HG02973 (cell line): ENCODE measurements around the gene ARF5.
"Not testable (repeated sequence)": the region's sequence is repeated elsewhere in the genome, so short reads cannot be mapped to it uniquely, and the experiment has no call there.

Experiments
- ATAC-seq: cut with Tn5 transposase; IDR thresholded peaks from one replicate; pipeline ENCODE4 v1.9.1; 2021; ENCODE audit warnings: moderate library complexity; ENCODE audit not compliant: unreplicated experiment

ARF5 gene

DNA sequence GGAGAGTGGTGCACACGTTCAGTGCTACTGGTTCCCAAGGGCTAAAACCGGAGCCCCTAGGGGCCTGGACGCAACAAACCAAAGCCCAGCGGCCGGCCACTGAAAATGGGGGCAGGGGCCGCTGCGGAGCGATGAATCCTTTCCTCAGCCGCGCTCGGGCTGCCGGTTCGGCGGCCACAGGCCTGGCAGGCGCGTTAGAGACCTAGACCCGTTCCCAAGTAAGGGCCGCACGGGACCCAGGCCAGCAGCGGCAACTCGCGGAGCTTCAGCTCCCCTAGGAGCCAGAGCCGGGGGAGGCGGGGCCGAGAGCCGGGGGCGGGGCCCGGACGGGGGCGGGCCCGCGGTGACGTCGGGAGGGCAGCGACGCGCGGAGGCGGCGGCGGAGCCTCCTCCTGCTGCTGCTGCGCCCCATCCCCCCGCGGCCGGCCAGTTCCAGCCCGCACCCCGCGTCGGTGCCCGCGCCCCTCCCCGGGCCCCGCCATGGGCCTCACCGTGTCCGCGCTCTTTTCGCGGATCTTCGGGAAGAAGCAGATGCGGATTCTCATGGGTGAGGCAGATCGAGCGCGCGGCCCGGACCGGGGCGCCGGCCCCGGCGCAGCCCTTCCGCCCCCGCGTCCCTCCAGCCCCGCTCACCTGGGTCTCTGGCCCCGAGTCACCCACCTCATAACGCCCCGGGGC is at the start of gene ARF5:
Gene ARF5 (plus strand): TSS at position 393 of the 678 bp plus-strand sequence. CDS start 88 bp downstream, at position 481.
- peak; percentile 74 for ATAC-seq

- ATAC-seq = no peak
These were observed 49.1 kb upstream of the ARF5 start for GRCh38 chr7:127539116-127539515.

DNA sequence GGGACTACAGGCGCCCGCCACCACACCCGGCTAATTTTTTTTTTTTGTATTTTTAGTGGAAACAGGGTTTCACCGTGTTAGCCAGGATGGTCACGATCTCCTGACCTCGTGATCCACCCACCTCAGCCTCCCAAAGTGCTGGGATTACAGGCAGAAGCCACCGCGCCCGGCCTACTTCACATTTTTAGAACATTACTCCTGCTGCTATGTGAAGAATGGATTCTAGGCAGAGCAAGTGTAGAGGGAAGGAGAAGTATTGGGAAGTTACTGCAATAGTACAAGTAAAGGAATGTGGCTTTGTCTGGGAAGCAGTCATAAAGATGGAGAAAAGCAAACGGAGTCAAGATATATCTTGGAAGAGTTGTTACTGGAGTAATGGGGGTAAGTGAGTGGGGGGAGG is 47.8 kb upstream of the ARF5 start:
- not testable (repeated sequence) for ATAC-seq

DNA sequence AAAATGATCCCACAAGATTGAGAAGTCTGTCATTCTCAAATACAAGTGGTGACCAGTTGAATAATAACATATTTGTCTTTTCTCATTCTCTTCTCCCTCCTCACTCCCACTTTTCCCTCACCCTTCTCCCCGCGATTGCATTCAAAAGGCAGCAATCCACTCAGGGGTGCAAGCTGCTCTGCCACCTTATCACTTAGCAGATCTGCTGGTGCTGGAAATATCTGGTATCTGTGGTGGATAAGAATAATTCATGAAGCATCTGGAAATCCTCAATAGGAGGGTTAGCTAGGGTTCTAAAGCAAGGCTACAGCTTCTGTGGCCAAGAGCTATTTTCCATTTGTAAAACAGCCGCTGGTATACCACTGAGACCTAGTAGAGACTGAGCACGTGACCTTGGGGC is 46.7 kb upstream of the ARF5 start:
- no peak for ATAC-seq

DNA sequence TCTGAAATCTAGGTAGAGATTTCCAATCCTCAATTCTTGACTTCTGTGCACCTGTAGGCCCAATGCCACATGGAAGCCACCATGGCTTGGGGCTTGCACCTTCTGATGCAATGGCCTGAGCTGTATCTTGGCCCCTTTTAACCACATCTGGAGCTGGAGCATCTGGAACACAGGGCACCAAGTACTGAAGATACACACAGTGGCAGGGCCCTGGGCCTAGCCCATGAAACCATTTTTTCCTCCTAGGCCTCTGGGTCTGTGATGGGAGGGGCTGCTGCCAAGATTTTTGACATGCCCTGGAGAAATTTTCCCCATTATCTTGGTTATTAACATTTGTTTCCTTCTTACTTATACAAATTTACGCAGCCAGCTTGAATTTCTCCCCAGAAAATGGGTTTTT is 41.9 kb upstream of the ARF5 start:
- no peak for ATAC-seq

DNA sequence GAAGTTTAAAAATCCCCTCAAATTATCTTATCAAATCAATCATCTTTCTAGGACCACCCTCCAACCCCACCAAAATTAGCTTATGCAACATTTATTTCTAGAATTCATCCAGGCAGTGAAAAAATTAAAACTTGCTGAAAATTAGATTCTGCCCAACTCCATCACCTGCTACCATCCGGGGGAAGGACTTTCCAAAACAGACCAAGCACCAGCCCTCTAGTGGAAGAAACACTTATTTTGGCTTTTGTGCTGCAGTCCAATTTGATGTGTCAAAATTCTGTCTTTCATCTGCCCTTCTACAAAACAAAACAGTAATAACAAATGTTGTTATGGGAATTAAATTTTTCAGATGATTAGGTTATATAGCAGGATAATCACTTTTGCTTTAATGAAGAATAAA is 38.0 kb upstream of the ARF5 start:
- no peak for ATAC-seq

GRCh38 chr7:127551941-127552340 is 36.3 kb upstream of the ARF5 start:
- ATAC-seq = no peak

GRCh38 chr7:127556404-127556803 is 31.8 kb upstream of the ARF5 start:
- ATAC-seq = no peak

DNA sequence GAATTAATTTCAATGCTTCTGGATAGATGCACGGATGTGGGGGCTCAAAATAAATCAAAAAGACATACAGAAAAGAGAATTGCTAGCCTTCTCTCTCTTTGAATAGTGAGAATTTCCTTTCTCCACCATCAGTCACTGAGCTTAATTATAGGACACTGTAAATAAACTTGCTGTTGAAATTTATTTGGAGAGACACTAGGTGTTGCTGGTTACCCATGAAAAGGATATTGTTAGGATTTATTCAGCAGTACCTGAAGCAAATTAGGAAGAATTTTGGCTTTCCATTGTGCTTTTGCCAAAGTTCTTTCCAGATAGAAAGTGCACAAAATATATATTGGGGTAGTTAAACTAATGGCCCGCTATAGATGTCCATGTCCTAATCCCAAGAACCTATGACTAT is 30.4 kb upstream of the ARF5 start:
- no peak for ATAC-seq

DNA sequence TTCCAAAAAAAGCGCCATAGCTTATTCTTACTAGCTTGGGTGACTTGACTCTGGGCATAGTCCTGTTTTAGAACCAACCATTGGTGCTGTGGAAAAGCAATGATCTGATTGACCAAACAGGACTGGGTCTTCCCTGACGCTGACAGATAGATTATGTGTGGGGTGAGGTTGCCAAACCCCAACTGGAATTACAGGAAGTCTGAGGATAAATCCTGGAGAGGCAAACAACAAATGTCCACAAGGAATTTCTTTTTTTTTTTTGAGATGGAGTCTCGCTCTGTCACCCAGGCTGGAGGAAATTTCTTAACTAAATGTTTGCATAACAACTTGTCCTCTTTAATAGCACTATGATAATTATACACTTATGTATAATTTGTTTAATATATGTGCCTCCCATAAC is 22.0 kb upstream of the ARF5 start:
- ATAC-seq = no peak

GRCh38 chr7:127568034-127568433 is 20.2 kb upstream of the ARF5 start:
- ATAC-seq = not testable (repeated sequence)

DNA sequence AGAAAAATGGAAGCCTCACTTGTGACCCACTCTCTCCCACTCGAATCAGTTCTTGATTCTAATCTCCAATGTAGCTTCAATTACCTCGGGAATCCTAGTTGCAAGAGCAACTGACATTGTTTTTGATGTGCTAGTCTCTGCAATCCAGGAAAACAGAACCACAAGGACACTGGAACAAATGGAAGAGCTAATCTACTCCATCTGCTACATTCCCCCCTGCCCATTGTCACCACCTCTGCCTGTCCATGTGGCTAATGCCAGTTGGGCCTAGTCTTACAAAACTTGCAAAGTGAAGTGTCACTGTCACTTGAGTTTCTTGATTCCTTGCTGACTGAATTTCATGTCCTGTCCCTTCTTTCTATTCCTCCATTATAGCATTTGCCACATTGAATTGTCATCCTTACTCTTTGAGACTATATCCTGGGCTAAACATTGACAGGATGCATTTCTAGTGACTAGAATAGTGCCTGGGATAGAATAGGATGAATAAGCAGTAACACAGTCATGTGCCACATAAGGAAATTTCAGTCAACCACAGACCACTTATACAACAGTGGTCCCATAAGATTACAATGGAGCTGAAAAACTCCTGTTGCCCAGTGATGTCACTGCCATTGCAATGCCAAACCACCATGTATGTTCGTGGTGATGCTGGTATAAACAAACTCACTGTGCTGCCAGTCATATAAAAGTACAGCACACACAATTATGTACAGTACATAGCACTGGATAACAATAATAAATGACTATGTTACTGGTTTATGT is 16.3 kb upstream of the ARF5 start:
- no peak for ATAC-seq

GRCh38 chr7:127578036-127578684 is 10.1 kb upstream of the ARF5 start:
- ATAC-seq = no peak

DNA sequence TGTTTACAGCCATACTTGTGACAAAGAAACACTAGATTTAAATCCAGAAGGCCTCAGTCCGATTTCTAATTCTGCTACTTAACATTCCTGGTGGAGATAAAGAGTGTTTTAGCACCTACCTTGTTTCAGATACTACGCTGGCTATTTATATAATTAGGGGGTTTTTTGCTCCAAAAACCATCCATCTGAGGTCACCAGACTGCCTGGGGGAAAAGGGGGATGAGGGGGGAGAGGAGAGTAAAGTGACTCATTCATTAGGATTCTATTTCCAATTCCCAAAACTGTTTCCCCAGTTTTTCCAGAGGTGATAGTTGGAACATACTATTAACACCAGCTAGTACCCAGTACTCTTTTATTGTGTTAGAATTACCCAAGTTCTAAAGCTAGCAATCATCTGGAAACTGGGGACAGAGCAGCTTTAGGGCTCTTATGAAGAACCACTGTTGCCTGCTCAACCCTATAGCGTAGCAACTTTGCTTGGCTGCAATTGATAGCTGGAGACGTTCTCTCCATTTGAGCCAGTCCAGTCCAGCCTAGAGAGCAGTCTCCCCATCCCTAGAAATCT is 9.4 kb upstream of the ARF5 start:
- ATAC-seq = no peak

GRCh38 chr7:127580612-127581011 is 7.6 kb upstream of the ARF5 start:
- no peak for ATAC-seq

GRCh38 chr7:127581716-127582115 is 6.5 kb upstream of the ARF5 start:
- ATAC-seq = no peak

GRCh38 chr7:127582361-127582760 is 5.8 kb upstream of the ARF5 start:
- no peak for ATAC-seq

- ATAC-seq = no peak
These were observed 3.6 kb upstream of the ARF5 start for GRCh38 chr7:127584648-127585043.

GRCh38 chr7:127585044-127585953 is 2.9 kb upstream of the ARF5 start, which contains the start of gene GCC1:
GCC1 (minus strand) TSS chr7:127585596; CDS start chr7:127585182, 414 bp downstream.
- ATAC-seq = peak; percentile 80

GRCh38 chr7:127586346-127586745 is 1.9 kb upstream of the ARF5 start:
- no peak for ATAC-seq

- ATAC-seq = no peak
These were observed 570 bp upstream of the ARF5 start for GRCh38 chr7:127587663-127588018.
